Measurements from ENCODE around the gene ZP3. TPM values are rescaled to one million over a fixed set of nuclear protein-coding genes. Genes with fewer than 3 reads are reported as not detected.
"Not testable (repeated sequence)": the region's sequence is repeated elsewhere in the genome, so short reads cannot be mapped to it uniquely, and the experiment has no call there.

ZP3 gene
- total and polyA plus RNA-seq, 2 experiments from 2014 or later = 4.5 to 4.9 TPM

GRCh38 chr7:76381814-76382213, 42.9 kb upstream of the ZP3 start:
- H4K20me1 ChIP-seq (ENCODE audit: insufficient read depth) = no peaks in the 10 kb centered on the region
- H2AFZ ChIP-seq = no peak overlapping the region
- no peaks in the 10 kb centered on the region for H3K9me3 ChIP-seq (ENCODE audit: low read depth)
- H3K9ac ChIP-seq = no peak overlapping the region
- in situ Hi-C loops (cut with MboI) = no loop called here
- WGBS, 2 experiments (ENCODE audit: low coverage in 1 of 2, low lambda C conversion rate in 2 of 2, missing lambda C conversion rate in 2 of 2) = 98 to 99% methylated on average over 7 of the region's 7 CpGs
- TF ChIP-seq EZH2 (IDR thresholded peaks at IDR 0.05; ENCODE audit: insufficient read depth, poor library complexity, severe bottlenecking) (no peak), EZH2phosphoT487 (IDR thresholded peaks at IDR 0.05; ENCODE audit: insufficient read depth, low read depth) (no peak)
- H3K9me2 ChIP-seq (ENCODE audit: insufficient read depth) = no peaks in the 10 kb centered on the region
- no peak overlapping the region for H3K4me3 ChIP-seq
- no peak overlapping the region for H3K27ac ChIP-seq
- no peak for DNase-seq
- no peak overlapping the region for H3K4me2 ChIP-seq (ENCODE audit: unreplicated experiment)
- no peaks in the 10 kb centered on the region for H3K27me3 ChIP-seq (replicated peaks; ENCODE audit: insufficient read depth)
- H3F3A ChIP-seq (ENCODE audit: insufficient read depth) = peaks cover 27% of the 10 kb centered on the region
- H3K4me1 ChIP-seq (ENCODE audit: insufficient read depth) = peaks cover 19% of the 10 kb centered on the region
- no peaks in the 10 kb centered on the region for H3K79me2 ChIP-seq (ENCODE audit: insufficient read depth)
- no peaks in the 10 kb centered on the region for H3K36me3 ChIP-seq (ENCODE audit: low read depth)

GRCh38 chr7:76383089-76383944, 41.4 kb upstream of the ZP3 start:
- Histone ChIP-seq H3K79me2 (ENCODE audit: insufficient read depth) (no peaks in the 10 kb centered on the region), H4K20me1 (ENCODE audit: insufficient read depth) (no peaks in the 10 kb centered on the region), H3K9ac (no peak overlapping the region), H3F3A (ENCODE audit: insufficient read depth) (peaks cover 27% of the 10 kb centered on the region), H3K4me3 (no peak overlapping the region), H3K36me3 (ENCODE audit: low read depth) (no peaks in the 10 kb centered on the region), H3K4me1 (ENCODE audit: insufficient read depth) (peaks cover 21% of the 10 kb centered on the region), H3K9me3 (ENCODE audit: low read depth) (no peaks in the 10 kb centered on the region), H3K27me3 (replicated peaks; ENCODE audit: insufficient read depth) (no peaks in the 10 kb centered on the region), H3K4me2 (ENCODE audit: unreplicated experiment) (no peak overlapping the region), H2AFZ (no peak overlapping the region), H3K27ac (no peak overlapping the region), H3K9me2 (ENCODE audit: insufficient read depth) (no peaks in the 10 kb centered on the region)
- TF ChIP-seq EZH2 (IDR thresholded peaks at IDR 0.05; ENCODE audit: insufficient read depth, poor library complexity, severe bottlenecking) (no peak), EZH2phosphoT487 (IDR thresholded peaks at IDR 0.05; ENCODE audit: insufficient read depth, low read depth) (no peak)
- in situ Hi-C loops (cut with MboI) = no loop called here
- 67 to 68% methylated on average over 13 of the region's 13 CpGs for WGBS, 2 experiments (ENCODE audit: low coverage in 1 of 2, low lambda C conversion rate in 2 of 2, missing lambda C conversion rate in 2 of 2)
- DNase-seq = no peak

GRCh38 chr7:76386691-76387260, 38.0 kb upstream of the ZP3 start:
- Histone ChIP-seq H3K9ac (peak overlapping the region; percentile 25), H3K4me3 (no peak overlapping the region), H2AFZ (peak overlapping the region; percentile 63), H3K4me1 (ENCODE audit: insufficient read depth) (peaks cover 6% of the 10 kb centered on the region; the same call in 1 of the 2 replicates), H3K9me3 (ENCODE audit: low read depth) (no peaks in the 10 kb centered on the region), H3K36me3 (ENCODE audit: low read depth) (no peaks in the 10 kb centered on the region), H3K9me2 (ENCODE audit: insufficient read depth) (no peaks in the 10 kb centered on the region), H3K27me3 (replicated peaks; ENCODE audit: insufficient read depth) (no peaks in the 10 kb centered on the region), H3K4me2 (ENCODE audit: unreplicated experiment) (no peak overlapping the region), H3K27ac (peak overlapping the region; percentile 72), H3K79me2 (ENCODE audit: insufficient read depth) (no peaks in the 10 kb centered on the region), H4K20me1 (ENCODE audit: insufficient read depth) (no peaks in the 10 kb centered on the region), H3F3A (ENCODE audit: insufficient read depth) (peaks cover 7% of the 10 kb centered on the region)
- peak; percentile 87 for DNase-seq
- no peak for TF ChIP-seq EZH2phosphoT487 (IDR thresholded peaks at IDR 0.05; ENCODE audit: insufficient read depth, low read depth)
- TF ChIP-seq EZH2 (IDR thresholded peaks at IDR 0.05; ENCODE audit: insufficient read depth, poor library complexity, severe bottlenecking) = no peak
- WGBS, 2 experiments (ENCODE audit: low coverage in 1 of 2, low lambda C conversion rate in 2 of 2, missing lambda C conversion rate in 2 of 2) = 64 to 65% methylated on average over 11 of the region's 11 CpGs
- in situ Hi-C loops (cut with MboI) = no loop called here

- in situ Hi-C loops (cut with MboI) = not testable (repeated sequence)
Measured at GRCh38 chr7:76387789-76388188, 37.0 kb upstream of the ZP3 start.

More at GRCh38 chr7:76387789-76388188, 37.0 kb upstream of the ZP3 start:
- not testable (repeated sequence) for H3K27me3 ChIP-seq (replicated peaks; ENCODE audit: insufficient read depth); H3F3A ChIP-seq (ENCODE audit: insufficient read depth); H3K4me1 ChIP-seq (ENCODE audit: insufficient read depth); H3K9me2 ChIP-seq (ENCODE audit: insufficient read depth); H3K9me3 ChIP-seq (ENCODE audit: low read depth); DNase-seq; H2AFZ ChIP-seq; H3K27ac ChIP-seq; H4K20me1 ChIP-seq (ENCODE audit: insufficient read depth); H3K9ac ChIP-seq; H3K4me2 ChIP-seq (ENCODE audit: unreplicated experiment); H3K4me3 ChIP-seq; H3K36me3 ChIP-seq (ENCODE audit: low read depth); H3K79me2 ChIP-seq (ENCODE audit: insufficient read depth)
- 86 to 97% methylated on average over 6 of the region's 6 CpGs for WGBS, 2 experiments (ENCODE audit: low coverage in 1 of 2, low lambda C conversion rate in 2 of 2, missing lambda C conversion rate in 2 of 2)
